Measurements from ENCODE around the gene ZNF532.

ZNF532 gene

DNA sequence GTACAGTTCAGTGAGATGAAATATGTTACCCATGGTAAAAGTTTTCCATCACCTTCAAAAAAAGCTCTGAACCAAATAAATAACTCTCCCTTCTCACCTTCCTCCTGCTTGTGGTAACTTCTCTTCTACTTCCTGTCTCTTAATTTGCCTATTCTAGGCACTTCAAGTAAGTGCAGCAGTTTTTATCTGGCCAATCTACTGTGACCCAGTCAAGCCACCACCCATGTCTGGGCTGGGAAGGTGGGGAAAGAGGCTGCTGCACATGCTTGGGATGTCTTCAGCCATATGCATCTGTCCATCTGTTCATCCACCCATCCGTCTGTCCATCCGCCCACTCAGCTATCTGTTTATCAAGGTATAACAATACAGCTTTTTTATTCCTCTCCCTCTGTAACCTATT, 31.6 kb downstream of the ZNF532 start:
- WGBS, 2 donors (ENCODE audit: extremely low coverage in 2 of 2, insufficient read length in 2 of 2, insufficient replicate concordance in 1 of 2), result no CpG with 5 or more reads among the region's 2 CpGs
- Histone ChIP-seq H2AFZ (ENCODE audit: low read length) (no peak overlapping the region), H3K4ac (ENCODE audit: low read length) (no peak overlapping the region), H2BK5ac (ENCODE audit: low read length) (no peak overlapping the region), H3K27me3 (ENCODE audit: control insufficient read depth in 3 of 3, insufficient read depth in 3 of 3, low read depth in 1 of 3, low read length in 3 of 3) (no peaks in the 10 kb centered on the region), H2AK5ac (ENCODE audit: low read depth, low read length) (no peak overlapping the region), H3K4me3 (ENCODE audit: low read length in 2 of 2) (no peak overlapping the region), H2BK15ac (ENCODE audit: low read length) (no peak overlapping the region), H3K27ac (replicated peaks; ENCODE audit: low read length) (no peak overlapping the region), H4K8ac (ENCODE audit: low read depth, low read length) (no peak overlapping the region), H3K14ac (ENCODE audit: low read length) (no peak overlapping the region), H3K79me1 (ENCODE audit: low read depth, low read length) (peaks cover 5% of the 10 kb centered on the region), H3K23ac (ENCODE audit: low read depth, low read length, poor library complexity) (no peak overlapping the region), H3K4me2 (ENCODE audit: insufficient read depth, low read length, poor library complexity, severe bottlenecking) (no peak overlapping the region), H3K4me1 (ENCODE audit: control insufficient read depth in 2 of 2, insufficient read depth in 1 of 2, low read depth in 1 of 2, low read length in 2 of 2) (peaks cover 0 to 8% of the 10 kb centered on the region in 2 donors), H3K9me3 (replicated peaks in 1 of 2; ENCODE audit: control insufficient read depth in 2 of 2, insufficient read depth in 1 of 2, low read depth in 1 of 2, low read length in 2 of 2) (peaks cover 0 to 4% of the 10 kb centered on the region in 2 donors), H2BK12ac (ENCODE audit: low read length) (no peak overlapping the region), H3K18ac (ENCODE audit: low read length) (no peak overlapping the region), H3K9ac (ENCODE audit: low read depth, low read length, poor library complexity) (no peak overlapping the region), H2BK120ac (ENCODE audit: low read depth, low read length) (no peak overlapping the region), H4K91ac (ENCODE audit: low read depth, low read length, poor library complexity) (no peak overlapping the region), H3K36me3 (replicated peaks in 1 of 2; ENCODE audit: control insufficient read depth in 2 of 2, insufficient read depth in 2 of 2, low read length in 2 of 2) (peaks cover 7 to 86% of the 10 kb centered on the region in 2 donors)
- DNase-seq (ENCODE audit: low spot score), result no peak

DNA sequence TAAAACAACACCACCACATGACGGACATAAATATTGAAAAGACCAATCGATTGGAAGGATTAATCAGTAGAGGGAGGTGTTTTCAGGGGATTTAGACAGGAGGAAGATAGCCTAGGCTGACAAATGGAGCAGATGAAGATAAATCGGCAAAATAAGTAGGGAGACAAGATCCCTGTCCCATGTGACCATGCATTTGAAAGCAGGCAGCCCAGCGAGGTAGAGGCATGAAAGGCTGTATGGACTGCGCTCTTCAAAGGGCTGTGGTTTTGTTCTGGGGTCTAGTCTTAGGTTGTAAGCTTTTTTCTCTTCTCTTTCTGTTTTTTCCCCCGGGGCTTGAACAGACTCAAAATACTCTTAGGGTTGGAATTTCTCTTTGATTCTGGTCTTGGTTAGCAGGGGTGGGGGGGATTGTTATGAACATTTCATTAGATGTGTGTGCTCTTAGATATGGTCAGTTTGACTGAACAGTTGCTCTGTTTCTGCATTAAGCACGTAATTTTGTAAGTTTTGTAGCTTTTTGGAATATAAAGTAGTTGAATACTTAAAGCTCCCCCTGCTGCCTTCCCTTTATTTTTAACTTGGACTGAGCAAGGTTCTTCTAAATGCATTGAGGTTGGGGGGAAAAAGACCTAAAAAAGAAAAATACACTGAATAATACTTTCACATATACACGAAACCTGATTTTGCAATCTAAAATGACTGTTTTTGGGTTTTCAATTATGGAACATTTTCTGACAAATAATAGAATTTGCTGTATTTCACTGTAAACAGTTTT, 32.2 kb downstream of the ZNF532 start:
- Histone ChIP-seq H3K9me3 (replicated peaks in 1 of 2; ENCODE audit: control insufficient read depth in 2 of 2, insufficient read depth in 1 of 2, low read depth in 1 of 2, low read length in 2 of 2) (peaks cover 0 to 4% of the 10 kb centered on the region in 2 donors), H3K27me3 (ENCODE audit: control insufficient read depth in 3 of 3, insufficient read depth in 3 of 3, low read depth in 1 of 3, low read length in 3 of 3) (no peaks in the 10 kb centered on the region), H3K36me3 (replicated peaks in 1 of 2; ENCODE audit: control insufficient read depth in 2 of 2, insufficient read depth in 2 of 2, low read length in 2 of 2) (peaks cover 10 to 86% of the 10 kb centered on the region in 2 donors), H3K9ac (ENCODE audit: low read depth, low read length, poor library complexity) (no peak overlapping the region), H3K14ac (ENCODE audit: low read length) (no peak overlapping the region), H3K18ac (ENCODE audit: low read length) (no peak overlapping the region), H4K8ac (ENCODE audit: low read depth, low read length) (no peak overlapping the region), H2AK5ac (ENCODE audit: low read depth, low read length) (no peak overlapping the region), H2BK5ac (ENCODE audit: low read length) (no peak overlapping the region), H2BK15ac (ENCODE audit: low read length) (no peak overlapping the region), H3K4me3 (ENCODE audit: low read length in 2 of 2) (no peak overlapping the region), H2AFZ (ENCODE audit: low read length) (no peak overlapping the region), H2BK120ac (ENCODE audit: low read depth, low read length) (no peak overlapping the region), H3K27ac (replicated peaks; ENCODE audit: low read length) (no peak overlapping the region), H3K4me2 (ENCODE audit: insufficient read depth, low read length, poor library complexity, severe bottlenecking) (no peak overlapping the region), H3K79me1 (ENCODE audit: low read depth, low read length) (peaks cover 10% of the 10 kb centered on the region), H4K91ac (ENCODE audit: low read depth, low read length, poor library complexity) (no peak overlapping the region), H2BK12ac (ENCODE audit: low read length) (no peak overlapping the region), H3K23ac (ENCODE audit: low read depth, low read length, poor library complexity) (no peak overlapping the region), H3K4me1 (ENCODE audit: control insufficient read depth in 2 of 2, insufficient read depth in 1 of 2, low read depth in 1 of 2, low read length in 2 of 2) (peaks cover 0 to 10% of the 10 kb centered on the region in 2 donors), H3K4ac (ENCODE audit: low read length) (no peak overlapping the region)
- no CpG with 5 or more reads among the region's 8 CpGs for WGBS, 2 donors (ENCODE audit: extremely low coverage in 2 of 2, insufficient read length in 2 of 2, insufficient replicate concordance in 1 of 2)
- no peak for DNase-seq (ENCODE audit: low spot score)

DNA sequence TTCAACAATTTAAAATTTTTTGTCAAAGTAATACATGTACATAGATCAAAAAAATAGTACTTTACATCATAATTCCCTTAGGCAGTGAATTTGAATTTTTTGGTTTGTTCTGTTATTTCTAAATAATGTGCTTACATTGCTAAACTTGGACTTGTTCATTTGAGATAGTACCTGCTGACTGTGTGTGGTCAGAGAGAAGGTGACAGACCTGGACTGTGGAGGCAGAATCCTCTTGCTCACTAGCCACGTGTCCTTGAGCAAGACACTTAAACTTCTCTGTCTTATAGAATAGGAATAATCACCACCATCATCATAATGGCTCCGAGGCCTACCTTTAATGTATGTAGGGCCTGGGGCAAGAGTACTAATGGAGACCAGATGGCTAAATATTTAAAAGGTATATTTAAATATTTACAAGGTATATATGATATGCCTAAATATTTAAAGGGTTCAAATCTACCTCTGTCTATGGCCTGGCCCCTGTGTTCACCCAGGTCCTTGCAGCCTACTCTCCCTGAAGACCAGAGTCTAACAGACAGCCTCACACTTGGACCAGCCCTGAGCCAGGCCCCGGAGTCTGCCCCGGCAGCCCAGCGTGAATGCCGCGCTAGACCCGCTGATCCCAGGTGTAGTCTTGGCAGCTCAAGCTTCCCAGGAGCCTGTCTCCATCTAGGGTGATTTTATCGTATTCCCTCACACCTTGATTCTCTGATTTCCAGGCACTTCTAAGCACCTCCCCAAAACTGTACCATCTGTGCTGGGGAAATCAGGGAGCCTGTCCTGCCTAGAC, 33.5 kb downstream of the ZNF532 start:
- no peak overlapping the region for H3K4me3 ChIP-seq (ENCODE audit: low read length in 2 of 2)
- no peak overlapping the region for H2BK15ac ChIP-seq (ENCODE audit: low read length)
- H3K4ac ChIP-seq (ENCODE audit: low read length), result no peak overlapping the region
- peaks cover 11% of the 10 kb centered on the region for H3K79me1 ChIP-seq (ENCODE audit: low read depth, low read length)
- peaks cover 0 to 10% of the 10 kb centered on the region in 2 donors for H3K4me1 ChIP-seq (ENCODE audit: control insufficient read depth in 2 of 2, insufficient read depth in 1 of 2, low read depth in 1 of 2, low read length in 2 of 2)
- no peak for DNase-seq (ENCODE audit: low spot score)
- H2AFZ ChIP-seq (ENCODE audit: low read length), result no peak overlapping the region
- no peak overlapping the region for H3K9ac ChIP-seq (ENCODE audit: low read depth, low read length, poor library complexity)
- H3K36me3 ChIP-seq (replicated peaks in 1 of 2; ENCODE audit: control insufficient read depth in 2 of 2, insufficient read depth in 2 of 2, low read length in 2 of 2), result peaks cover 12 to 84% of the 10 kb centered on the region in 2 donors
- H3K23ac ChIP-seq (ENCODE audit: low read depth, low read length, poor library complexity), result no peak overlapping the region
- H2BK120ac ChIP-seq (ENCODE audit: low read depth, low read length), result no peak overlapping the region
- H2BK5ac ChIP-seq (ENCODE audit: low read length), result no peak overlapping the region
- H3K9me3 ChIP-seq (replicated peaks in 1 of 2; ENCODE audit: control insufficient read depth in 2 of 2, insufficient read depth in 1 of 2, low read depth in 1 of 2, low read length in 2 of 2), result no peaks in the 10 kb centered on the region
- no peak overlapping the region for H4K91ac ChIP-seq (ENCODE audit: low read depth, low read length, poor library complexity)
- H2AK5ac ChIP-seq (ENCODE audit: low read depth, low read length), result no peak overlapping the region
- no peak overlapping the region for H4K8ac ChIP-seq (ENCODE audit: low read depth, low read length)
- H3K27me3 ChIP-seq (ENCODE audit: control insufficient read depth in 3 of 3, insufficient read depth in 3 of 3, low read depth in 1 of 3, low read length in 3 of 3), result no peaks in the 10 kb centered on the region
- H3K27ac ChIP-seq (replicated peaks; ENCODE audit: low read length), result no peak overlapping the region
- H2BK12ac ChIP-seq (ENCODE audit: low read length), result no peak overlapping the region
- no peak overlapping the region for H3K18ac ChIP-seq (ENCODE audit: low read length)
- no peak overlapping the region for H3K4me2 ChIP-seq (ENCODE audit: insufficient read depth, low read length, poor library complexity, severe bottlenecking)
- no peak overlapping the region for H3K14ac ChIP-seq (ENCODE audit: low read length)
- WGBS, 2 donors (ENCODE audit: extremely low coverage in 2 of 2, insufficient read length in 2 of 2, insufficient replicate concordance in 1 of 2), result no CpG with 5 or more reads among the region's 9 CpGs

DNA sequence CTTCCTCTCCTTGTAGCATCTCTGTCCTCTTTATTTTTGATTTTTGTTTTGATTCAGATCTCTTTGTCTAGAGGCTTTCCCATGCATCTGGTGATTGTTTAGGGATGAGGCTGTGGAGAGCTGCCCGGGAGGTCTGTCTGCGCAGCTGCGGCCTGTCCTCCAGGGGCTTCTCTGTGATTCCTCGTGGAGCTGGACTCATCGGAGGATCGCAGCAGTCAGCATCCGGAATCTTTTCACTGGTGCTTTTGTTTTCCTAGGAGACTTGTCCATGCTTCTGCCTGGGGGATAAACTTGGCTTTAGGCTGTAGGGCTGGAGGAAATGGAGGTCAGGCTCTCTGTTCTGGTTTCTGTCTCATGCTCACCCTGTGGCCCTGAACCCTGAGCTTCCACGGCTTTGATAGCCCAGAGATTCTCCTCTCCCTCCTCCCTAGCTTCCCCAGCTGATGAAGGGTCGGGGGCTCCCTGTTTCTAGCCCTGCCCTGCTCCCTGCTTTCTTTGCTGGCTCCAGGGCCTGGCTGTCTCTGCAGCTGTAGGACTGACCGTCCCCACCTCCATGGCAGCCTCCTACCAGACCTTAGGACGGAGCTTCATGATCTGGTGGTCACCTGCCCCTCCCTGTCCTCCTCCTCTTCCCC, 35.5 kb downstream of the ZNF532 start:
- Histone ChIP-seq H3K4me3 (ENCODE audit: low read length in 2 of 2) (no peak overlapping the region), H3K27me3 (ENCODE audit: control insufficient read depth in 3 of 3, insufficient read depth in 3 of 3, low read depth in 1 of 3, low read length in 3 of 3) (no peaks in the 10 kb centered on the region), H2BK15ac (ENCODE audit: low read length) (no peak overlapping the region), H3K4me1 (ENCODE audit: control insufficient read depth in 2 of 2, insufficient read depth in 1 of 2, low read depth in 1 of 2, low read length in 2 of 2) (peaks cover 0 to 5% of the 10 kb centered on the region in 2 donors), H3K4ac (ENCODE audit: low read length) (no peak overlapping the region), H2AFZ (ENCODE audit: low read length) (no peak overlapping the region), H3K27ac (replicated peaks; ENCODE audit: low read length) (no peak overlapping the region), H3K79me1 (ENCODE audit: low read depth, low read length) (peaks cover 9% of the 10 kb centered on the region), H3K9ac (ENCODE audit: low read depth, low read length, poor library complexity) (no peak overlapping the region), H3K23ac (ENCODE audit: low read depth, low read length, poor library complexity) (no peak overlapping the region), H2AK5ac (ENCODE audit: low read depth, low read length) (no peak overlapping the region), H3K18ac (ENCODE audit: low read length) (no peak overlapping the region), H4K8ac (ENCODE audit: low read depth, low read length) (no peak overlapping the region), H3K14ac (ENCODE audit: low read length) (no peak overlapping the region), H2BK5ac (ENCODE audit: low read length) (no peak overlapping the region), H4K91ac (ENCODE audit: low read depth, low read length, poor library complexity) (no peak overlapping the region), H3K4me2 (ENCODE audit: insufficient read depth, low read length, poor library complexity, severe bottlenecking) (no peak overlapping the region), H2BK120ac (ENCODE audit: low read depth, low read length) (no peak overlapping the region), H2BK12ac (ENCODE audit: low read length) (no peak overlapping the region), H3K36me3 (replicated peaks in 1 of 2; ENCODE audit: control insufficient read depth in 2 of 2, insufficient read depth in 2 of 2, low read length in 2 of 2) (peaks cover 12 to 90% of the 10 kb centered on the region in 2 donors), H3K9me3 (replicated peaks in 1 of 2; ENCODE audit: control insufficient read depth in 2 of 2, insufficient read depth in 1 of 2, low read depth in 1 of 2, low read length in 2 of 2) (peaks cover 0 to 1% of the 10 kb centered on the region in 2 donors)
- WGBS, 2 donors (ENCODE audit: extremely low coverage in 2 of 2, insufficient read length in 2 of 2, insufficient replicate concordance in 1 of 2), result no CpG with 5 or more reads among the region's 11 CpGs
- DNase-seq (ENCODE audit: low spot score), result no peak
